Measurements from ENCODE around the gene MGRN1. TPM values are rescaled to one million over a fixed set of nuclear protein-coding genes. Genes with fewer than 3 reads are reported as not detected.

The MGRN1 gene
- total RNA-seq, 4 donors from 2014 or later, result 49.1 to 127 (median 79.5) TPM

- Histone ChIP-seq H3K4me3 (no peak overlapping the region), H3K9me3 (no peaks in the 10 kb centered on the region), H3K27ac (no peak overlapping the region), H3K4me1 (no peaks in the 10 kb centered on the region), H3K27me3 (no peaks in the 10 kb centered on the region), H3K36me3 (peaks cover 0 to 9% (median 0%) of the 10 kb centered on the region in 4 donors)
- 93% methylated on average over 12 of the region's 12 CpGs; no CpG with 5 or more reads in 1 of the 2 donors for WGBS, 2 donors (ENCODE audit: low coverage in 1 of 2)
- in situ Hi-C loops (cut with MboI; ENCODE audit: low pct_ligation_motif_present in 1 of 4, low pct_unique_long_range_greater_than_20kb in 1 of 4, low sequenced_read_pairs in 3 of 4) (no loop called here), intact Hi-C loops (cut with DNase I; ENCODE audit: low total_unique reads) (no loop called here)
- TF ChIP-seq POLR2AphosphoS5 (IDR thresholded peaks at IDR 0.05) (no peak), EP300 (IDR thresholded peaks at IDR 0.05; ENCODE audit: low read depth) (no peak), CTCF (IDR thresholded peaks at IDR 0.05) (no peak), POLR2A (IDR thresholded peaks at IDR 0.05) (no peak)
- DNase-seq, result no peak
Observed at GRCh38 chr16:4634768-4635167, 10.1 kb downstream of the MGRN1 start.

GRCh38 chr16:4636196-4636595, 11.6 kb downstream of the MGRN1 start:
- in situ Hi-C loops (cut with MboI; ENCODE audit: low pct_ligation_motif_present in 1 of 4, low pct_unique_long_range_greater_than_20kb in 1 of 4, low sequenced_read_pairs in 3 of 4) (no loop called here), intact Hi-C loops (cut with DNase I; ENCODE audit: low total_unique reads) (no loop called here)
- no peaks in the 10 kb centered on the region for H3K9me3 ChIP-seq
- no peak overlapping the region for H3K27ac ChIP-seq
- H3K36me3 ChIP-seq, result peaks cover 0 to 9% (median 0%) of the 10 kb centered on the region in 4 donors
- TF ChIP-seq EP300 (IDR thresholded peaks at IDR 0.05; ENCODE audit: low read depth), result no peak
- TF ChIP-seq POLR2A (IDR thresholded peaks at IDR 0.05), result no peak
- no peak for TF ChIP-seq POLR2AphosphoS5 (IDR thresholded peaks at IDR 0.05)
- TF ChIP-seq CTCF (IDR thresholded peaks at IDR 0.05), result no peak
- no peak overlapping the region for H3K4me3 ChIP-seq
- WGBS, 2 donors (ENCODE audit: low coverage in 1 of 2), result 97 to 100% methylated on average over 1 to 12 of the region's 13 CpGs
- no peak for DNase-seq
- H3K4me1 ChIP-seq, result peaks cover 0 to 12% (median 6%) of the 10 kb centered on the region in 4 donors
- no peaks in the 10 kb centered on the region for H3K27me3 ChIP-seq

- H3K27me3 ChIP-seq, result no peaks in the 10 kb centered on the region
- intact Hi-C loops (cut with DNase I; ENCODE audit: low total_unique reads) (no loop called here), in situ Hi-C loops (cut with MboI; ENCODE audit: low pct_ligation_motif_present in 1 of 4, low pct_unique_long_range_greater_than_20kb in 1 of 4, low sequenced_read_pairs in 3 of 4) (no loop called here)
- H3K9me3 ChIP-seq, result no peaks in the 10 kb centered on the region
- 83 to 90% methylated on average over 10 to 21 of the region's 21 CpGs for WGBS, 2 donors (ENCODE audit: low coverage in 1 of 2)
- TF ChIP-seq POLR2AphosphoS5 (IDR thresholded peaks at IDR 0.05), result no peak
- TF ChIP-seq EP300 (IDR thresholded peaks at IDR 0.05; ENCODE audit: low read depth), result no peak
- no peak for TF ChIP-seq CTCF (IDR thresholded peaks at IDR 0.05)
- no peak for TF ChIP-seq POLR2A (IDR thresholded peaks at IDR 0.05)
- DNase-seq, result no peak
- H3K4me3 ChIP-seq, result no peak overlapping the region
- H3K4me1 ChIP-seq, result peaks cover 0 to 12% (median 6%) of the 10 kb centered on the region in 4 donors
- no peak overlapping the region for H3K27ac ChIP-seq
- peaks cover 0 to 9% (median 0%) of the 10 kb centered on the region in 4 donors for H3K36me3 ChIP-seq
Observed at GRCh38 chr16:4637501-4638166, 13.0 kb downstream of the MGRN1 start.

DNA sequence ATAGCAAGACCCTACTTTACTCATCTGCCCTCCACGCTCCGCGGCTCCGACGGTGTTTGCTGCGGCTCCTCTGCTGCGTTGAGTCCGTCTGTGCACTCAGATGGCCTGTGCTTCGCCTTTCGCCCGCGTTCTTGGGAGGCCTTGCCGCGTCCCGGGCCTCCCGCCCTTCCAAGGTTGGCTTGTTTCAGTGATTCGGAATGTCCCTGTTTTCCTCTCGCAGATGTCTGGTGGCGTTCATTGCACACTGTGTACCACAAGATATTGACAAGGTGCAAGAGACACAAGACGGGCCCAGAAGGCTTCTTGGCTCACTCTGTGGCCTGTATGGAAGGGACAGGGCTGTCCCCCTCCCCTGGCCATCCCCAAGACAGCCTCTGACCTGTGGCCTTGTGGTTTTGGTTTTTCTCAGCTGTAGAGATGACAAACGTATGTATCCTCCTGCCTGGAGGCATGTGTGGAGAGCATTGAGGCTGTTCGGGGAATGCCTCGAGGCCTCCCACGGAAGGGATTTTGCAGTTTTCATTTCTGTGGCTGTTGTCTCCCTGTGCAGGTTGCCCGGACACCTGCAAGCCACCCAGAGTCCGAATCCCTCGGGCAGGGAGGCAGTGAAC, 15.4 kb downstream of the MGRN1 start:
- in situ Hi-C loops (cut with MboI; ENCODE audit: low pct_ligation_motif_present in 1 of 4, low pct_unique_long_range_greater_than_20kb in 1 of 4, low sequenced_read_pairs in 3 of 4) (no loop called here), intact Hi-C loops (cut with DNase I; ENCODE audit: low total_unique reads) (no loop called here)

More for the DNA sequence above, 15.4 kb downstream of the MGRN1 start:
- Histone ChIP-seq H3K4me1 (peaks cover 0 to 12% (median 6%) of the 10 kb centered on the region in 4 donors), H3K27me3 (no peaks in the 10 kb centered on the region), H3K36me3 (peaks cover 0 to 5% (median 0%) of the 10 kb centered on the region in 4 donors), H3K9me3 (no peaks in the 10 kb centered on the region), H3K27ac (no peak overlapping the region), H3K4me3 (no peak overlapping the region)
- TF ChIP-seq POLR2AphosphoS5 (IDR thresholded peaks at IDR 0.05) (no peak), POLR2A (IDR thresholded peaks at IDR 0.05) (no peak), CTCF (IDR thresholded peaks at IDR 0.05) (no peak), EP300 (IDR thresholded peaks at IDR 0.05; ENCODE audit: low read depth) (no peak)
- 87 to 90% methylated on average over 3 to 25 of the region's 27 CpGs for WGBS, 2 donors (ENCODE audit: low coverage in 1 of 2)
- no peak for DNase-seq
